MM.1S (cell line): ENCODE data around the gene DENND2A.
"Not testable (repeated sequence)": the region's sequence is repeated elsewhere in the genome, so short reads cannot be mapped to it uniquely, and the experiment has no call there.

Experiments used
- DNase-seq: peaks from one replicate; pipeline ENCODE4 v3.0.0-alpha.2; 2015
- H2AFZ ChIP-seq: fragments of 300-600 bp; sonication (generic); 2 replicates; pipeline ENCODE4 v1.6.0; 2016; ENCODE audit warnings: antibody characterized with exemption, low read length
- H3F3A ChIP-seq: fragments of 300-600 bp; sonication (generic); 2 replicates; pipeline ENCODE4 v1.6.1; 2016; ENCODE audit warnings: mild to moderate bottlenecking, antibody characterized with exemption, low read length, moderate library complexity, mixed read lengths; ENCODE audit not compliant: insufficient read depth
- H3K27ac ChIP-seq: fragments of 300-600 bp; sonication (generic); 2 replicates; pipeline ENCODE4 v1.5.1; 2016; ENCODE audit warnings: mild to moderate bottlenecking, low read length
- H3K27me3 ChIP-seq: fragments of 300-600 bp; sonication (generic); replicated peaks from 2 replicates; pipeline ENCODE4 v1.6.0; 2016; ENCODE audit warnings: low read length; ENCODE audit not compliant: insufficient read depth
- H3K36me3 ChIP-seq: fragments of 300-600 bp; sonication (generic); replicated peaks from 2 replicates; pipeline ENCODE4 v1.6.1; 2016; ENCODE audit warnings: mild to moderate bottlenecking, low read length, mixed read lengths; ENCODE audit not compliant: insufficient read depth
- H3K4me1 ChIP-seq: fragments of 300-600 bp; sonication (generic); 2 replicates; pipeline ENCODE4 v1.6.1; 2016; ENCODE audit warnings: low read length, mixed read lengths
- H3K4me2 ChIP-seq: fragments of 300-600 bp; sonication (generic); 2 replicates; pipeline ENCODE4 v1.6.0; 2016; ENCODE audit warnings: low read depth, low read length
- H3K4me3 ChIP-seq: fragments of 300-600 bp; sonication (generic); 2 replicates; pipeline ENCODE4 v1.5.1; 2016; ENCODE audit warnings: low read length, mixed read lengths
- H3K79me2 ChIP-seq: fragments of 300-600 bp; sonication (generic); 2 replicates; pipeline ENCODE4 v1.6.1; 2016; ENCODE audit warnings: mixed run types, low read length, mixed read lengths
- H3K9ac ChIP-seq: fragments of 300-600 bp; sonication (generic); 2 replicates; pipeline ENCODE4 v1.6.1; 2016; ENCODE audit warnings: low read length, mixed read lengths
- H3K9me2 ChIP-seq: fragments of 300-600 bp; sonication (generic); replicated peaks from 2 replicates; pipeline ENCODE4 v1.6.1; 2016; ENCODE audit warnings: mild to moderate bottlenecking, low read length, mixed read lengths; ENCODE audit not compliant: insufficient read depth
- H3K9me3 ChIP-seq: fragments of 300-600 bp; sonication (generic); replicated peaks from 2 replicates; pipeline ENCODE4 v1.6.1; 2016; ENCODE audit warnings: mild to moderate bottlenecking, low read length, mixed read lengths; ENCODE audit not compliant: insufficient read depth
- H4K20me1 ChIP-seq: fragments of 300-600 bp; sonication (generic); 2 replicates; pipeline ENCODE4 v1.6.1; 2016; ENCODE audit warnings: mild to moderate bottlenecking, low read length, moderate library complexity, mixed read lengths; ENCODE audit not compliant: insufficient read depth
- CTCF ChIP-seq: fragments of 300-600 bp; sonication (generic); IDR thresholded peaks from 2 replicates; pipeline ENCODE4 v1.5.1; 2016; ENCODE audit warnings: antibody characterized with exemption, low read length, mixed read lengths
- EZH2 ChIP-seq: fragments of 300-600 bp; sonication (generic); optimal IDR thresholded peaks from 2 replicates; pipeline ENCODE3; 2017; ENCODE audit warnings: low read depth, mild to moderate bottlenecking, antibody characterized with exemption, low read length, mixed read lengths
- EZH2phosphoT487 ChIP-seq: fragments of 300-600 bp; sonication (generic); IDR thresholded peaks from 2 replicates; pipeline ENCODE4 v1.6.1; 2018; ENCODE audit warnings: antibody characterized with exemption, low read length

Gene DENND2A

GRCh38 chr7:140534743-140535142 is 105.9 kb downstream of the DENND2A start:
- no peak overlapping the region for H3K4me3 ChIP-seq
- no peak overlapping the region for H3K4me2 ChIP-seq
- H3K27me3 ChIP-seq, result peaks cover 4% of the 10 kb centered on the region; the same call in 1 of the 2 replicates
- no peak for DNase-seq
- no peaks in the 10 kb centered on the region for H3F3A ChIP-seq
- H3K79me2 ChIP-seq, result no peaks in the 10 kb centered on the region
- no peak overlapping the region for H2AFZ ChIP-seq
- H3K9me2 ChIP-seq, result no peaks in the 10 kb centered on the region
- no peaks in the 10 kb centered on the region for H3K9me3 ChIP-seq
- no peak overlapping the region for H3K9ac ChIP-seq
- no peaks in the 10 kb centered on the region for H3K36me3 ChIP-seq
- H3K4me1 ChIP-seq, result no peaks in the 10 kb centered on the region
- no peaks in the 10 kb centered on the region for H4K20me1 ChIP-seq
- no peak overlapping the region for H3K27ac ChIP-seq
- TF ChIP-seq EZH2phosphoT487, result no peak
- TF ChIP-seq EZH2, result no peak
- no peak for TF ChIP-seq CTCF

GRCh38 chr7:140533394-140533872 is 107.2 kb downstream of the DENND2A start:
- Histone ChIP-seq H3K36me3 (no peaks in the 10 kb centered on the region), H2AFZ (no peak overlapping the region), H3K27ac (no peak overlapping the region), H3K9ac (no peak overlapping the region), H3K27me3 (peaks cover 4% of the 10 kb centered on the region; the same call in 1 of the 2 replicates), H3K4me2 (no peak overlapping the region), H3K9me2 (no peaks in the 10 kb centered on the region), H3K79me2 (no peaks in the 10 kb centered on the region), H3K4me1 (no peaks in the 10 kb centered on the region), H3K4me3 (no peak overlapping the region), H3F3A (no peaks in the 10 kb centered on the region), H3K9me3 (no peaks in the 10 kb centered on the region), H4K20me1 (no peaks in the 10 kb centered on the region)
- TF ChIP-seq EZH2phosphoT487 (no peak), EZH2 (no peak), CTCF (no peak)
- DNase-seq, result no peak

- H3K4me1 ChIP-seq, H2AFZ ChIP-seq, H3K27ac ChIP-seq, H3K9me2 ChIP-seq, H3K79me2 ChIP-seq, H3K9ac ChIP-seq, H4K20me1 ChIP-seq, H3F3A ChIP-seq, DNase-seq, H3K36me3 ChIP-seq, H3K9me3 ChIP-seq, H3K4me3 ChIP-seq, H3K4me2 ChIP-seq: not testable (repeated sequence)
- peaks cover 12% of the 10 kb centered on the region; the same call in 1 of the 2 replicates for H3K27me3 ChIP-seq
These were observed 111.2 kb downstream of the DENND2A start for GRCh38 chr7:140529428-140529827.

GRCh38 chr7:140526787-140527664 is 113.6 kb downstream of the DENND2A start:
- H3K79me2 ChIP-seq, result no peaks in the 10 kb centered on the region
- no peaks in the 10 kb centered on the region for H3K36me3 ChIP-seq
- no peak overlapping the region for H3K27ac ChIP-seq
- no peak overlapping the region for H3K9ac ChIP-seq
- no peak overlapping the region for H3K4me2 ChIP-seq
- no peak for TF ChIP-seq EZH2
- no peak for TF ChIP-seq EZH2phosphoT487
- TF ChIP-seq CTCF, result no peak
- no peaks in the 10 kb centered on the region for H4K20me1 ChIP-seq
- no peaks in the 10 kb centered on the region for H3K4me1 ChIP-seq
- H2AFZ ChIP-seq, result no peak overlapping the region
- no peaks in the 10 kb centered on the region for H3K9me2 ChIP-seq
- H3K9me3 ChIP-seq, result no peaks in the 10 kb centered on the region
- H3F3A ChIP-seq, result no peaks in the 10 kb centered on the region
- H3K4me3 ChIP-seq, result no peak overlapping the region
- peaks cover 8% of the 10 kb centered on the region; the same call in 1 of the 2 replicates for H3K27me3 ChIP-seq
- no peak for DNase-seq
